Endothelial cell (in vitro differentiated cells): ENCODE results near the gene NUCB1. TPM values are rescaled to one million over a fixed set of nuclear protein-coding genes. Genes with fewer than 3 reads are reported as not detected.
A peak's percentile ranks its signal among the peaks of the same experiment; 100 is the strongest.

Experiments used
- DNase-seq: peaks from one replicate; pipeline ENCODE4 v3.0.0; 2021; ENCODE audit warnings: low spot score
- H3K27ac Mint-ChIP-seq: one replicate; pipeline ENCODE4 v1.8.0; 2021; ENCODE audit warnings: mixed read lengths, inconsistent platforms; ENCODE audit not compliant: unreplicated experiment
- H3K27me3 Mint-ChIP-seq: one replicate; pipeline ENCODE4 v1.8.0; 2021; ENCODE audit warnings: mild to moderate bottlenecking, moderate library complexity, mixed read lengths, inconsistent platforms; ENCODE audit not compliant: unreplicated experiment
- H3K36me3 Mint-ChIP-seq: one replicate; pipeline ENCODE4 v1.8.0; 2021; ENCODE audit warnings: mild to moderate bottlenecking, low read depth, mixed read lengths, inconsistent platforms; ENCODE audit not compliant: unreplicated experiment
- H3K4me1 Mint-ChIP-seq: one replicate; pipeline ENCODE4 v1.8.0; 2021; ENCODE audit warnings: mild to moderate bottlenecking, mixed read lengths, inconsistent platforms; ENCODE audit not compliant: unreplicated experiment
- H3K4me3 Mint-ChIP-seq: one replicate; pipeline ENCODE4 v1.8.0; 2021; ENCODE audit warnings: mild to moderate bottlenecking, mixed read lengths, inconsistent platforms; ENCODE audit not compliant: unreplicated experiment
- H3K9me3 Mint-ChIP-seq: one replicate; pipeline ENCODE4 v1.8.0; 2021; ENCODE audit warnings: mixed read lengths, inconsistent platforms; ENCODE audit not compliant: unreplicated experiment
- CTCF ChIP-seq: fragments of 200-600 bp; sonication (generic); IDR thresholded peaks from one replicate; pipeline ENCODE4 v1.5.0; 2021; ENCODE audit warnings: antibody characterized with exemption; ENCODE audit not compliant: unreplicated experiment
- long read RNA-seq: library from polyadenylated mRNA; unstranded; transcript quantifications from one replicate; pipeline ENCODE4 v2.0.0, GENCODE V29; 2020; ENCODE audit not compliant: unreplicated experiment
- total RNA-seq: library from RNA; stranded (reverse); fragmentation: NEBNext Ultra II Directional; extraction: Animal tissue kit (Norgen Biotek cat#: 25700); gene quantifications from one replicate; pipeline ENCODE4 v1.2.1, GENCODE V29; 2021; ENCODE audit not compliant: unreplicated experiment

The NUCB1 gene
- 244 TPM for total RNA-seq
- long read RNA-seq, transcript NUCB1-201 (13 exons, 2,668 nt) = major isoform, 141 of 188 reads
- long read RNA-seq, partial matches to known transcripts = 35 of 188 reads
- long read RNA-seq, other reads (novel, unspliced or antisense) = 11 of 188 reads

GRCh38 chr19:48899781-48900476, at the start of gene NUCB1:
TSS of gene NUCB1 (plus strand) at chr19:48900312. CDS start at chr19:48900797, 485 bp downstream.
- Mint-ChIP-seq H3K9me3 (no peaks in the 10 kb centered on the region), H3K36me3 (peaks cover 5% of the 10 kb centered on the region), H3K4me3 (peak within 1 kb of the TSS; percentile 96), H3K27ac (peak within 1 kb of the TSS; percentile 83), H3K4me1 (peaks cover 15% of the 10 kb centered on the region), H3K27me3 (peaks cover 11% of the 10 kb centered on the region)
- peak; percentile 98 for DNase-seq
- no peak for TF ChIP-seq CTCF

GRCh38 chr19:48852292-48852691, 47.8 kb upstream of the NUCB1 start:
- Mint-ChIP-seq H3K36me3 (no peaks in the 10 kb centered on the region), H3K27me3 (peaks cover 3% of the 10 kb centered on the region), H3K9me3 (no peaks in the 10 kb centered on the region)

GRCh38 chr19:48853483-48853882, 46.6 kb upstream of the NUCB1 start:
- TF ChIP-seq CTCF = no peak
- Mint-ChIP-seq H3K9me3 (no peaks in the 10 kb centered on the region), H3K4me1 (no peaks in the 10 kb centered on the region), H3K27me3 (peaks cover 1% of the 10 kb centered on the region), H3K36me3 (no peaks in the 10 kb centered on the region), H3K4me3 (no peak overlapping the region), H3K27ac (no peak overlapping the region)
- DNase-seq = no peak

More at GRCh38 chr19:48852292-48852691, 47.8 kb upstream of the NUCB1 start:
- no peak overlapping the region for H3K27ac Mint-ChIP-seq
- H3K4me3 Mint-ChIP-seq = no peak overlapping the region
- H3K4me1 Mint-ChIP-seq = no peaks in the 10 kb centered on the region
- DNase-seq = no peak
- TF ChIP-seq CTCF = no peak

GRCh38 chr19:48854103-48854502, 46.0 kb upstream of the NUCB1 start:
- Mint-ChIP-seq H3K4me3 (no peak overlapping the region), H3K9me3 (no peaks in the 10 kb centered on the region), H3K27me3 (peaks cover 1% of the 10 kb centered on the region), H3K27ac (no peak overlapping the region), H3K36me3 (no peaks in the 10 kb centered on the region), H3K4me1 (no peaks in the 10 kb centered on the region)
- DNase-seq = no peak
- no peak for TF ChIP-seq CTCF

- no peak for TF ChIP-seq CTCF
- DNase-seq = no peak
- H3K4me3 Mint-ChIP-seq = no peak overlapping the region
- H3K27ac Mint-ChIP-seq = no peak overlapping the region
- H3K36me3 Mint-ChIP-seq = no peaks in the 10 kb centered on the region
- peaks cover 1% of the 10 kb centered on the region for H3K27me3 Mint-ChIP-seq
- H3K4me1 Mint-ChIP-seq = no peaks in the 10 kb centered on the region
- no peaks in the 10 kb centered on the region for H3K9me3 Mint-ChIP-seq
These were observed 43.2 kb upstream of the NUCB1 start for GRCh38 chr19:48856921-48857320.
